Forelimb muscle (tissue), 1 donor: ENCODE data around the gene GNB5. TPM values are rescaled to one million over a fixed set of nuclear protein-coding genes. Genes with fewer than 3 reads are reported as not detected.
"Not testable (repeated sequence)": the region's sequence is repeated elsewhere in the genome, so short reads cannot be mapped to it uniquely, and the experiment has no call there.

ENCODE experiments used
- DNase-seq: peaks from one replicate; pipeline ENCODE4 v3.0.0-alpha.2; 2013; ENCODE audit warnings: low read depth
- polyA plus RNA-seq: library from polyadenylated mRNA; unstranded; fragments of 120-200 nt; gene quantifications from one replicate; pipeline ENCODE4 v1.2.1, GENCODE V29; 2013; ENCODE audit not compliant: insufficient read length

Gene GNB5
- polyA plus RNA-seq, 1 donor = 5.5 TPM

GRCh38 chr15:52094811-52095584, 96.2 kb downstream of the GNB5 start:
- DNase-seq = no peak

- DNase-seq = no peak
Observed at GRCh38 chr15:52093539-52094510, 97.4 kb downstream of the GNB5 start.

GRCh38 chr15:52093167-52093538, 98.0 kb downstream of the GNB5 start:
- no peak for DNase-seq

GRCh38 chr15:52090193-52090592, 101.0 kb downstream of the GNB5 start:
- no peak for DNase-seq

- no peak for DNase-seq
Observed at GRCh38 chr15:52086011-52086786, 105.0 kb downstream of the GNB5 start.

- DNase-seq = no peak
Observed at GRCh38 chr15:52085299-52085698, 105.9 kb downstream of the GNB5 start.

GRCh38 chr15:52083603-52084002, 107.6 kb downstream of the GNB5 start:
- no peak for DNase-seq

- DNase-seq = not testable (repeated sequence)
Observed at GRCh38 chr15:52083037-52083359, 108.2 kb downstream of the GNB5 start.

GRCh38 chr15:52082197-52083036, 108.8 kb downstream of the GNB5 start:
- no peak for DNase-seq

GRCh38 chr15:52080706-52081392, 110.3 kb downstream of the GNB5 start:
- DNase-seq = no peak

GRCh38 chr15:52080031-52080430, 111.2 kb downstream of the GNB5 start:
- no peak for DNase-seq

- no peak for DNase-seq
Observed at GRCh38 chr15:52078876-52079700, 112.1 kb downstream of the GNB5 start.

GRCh38 chr15:52078197-52078875, 112.9 kb downstream of the GNB5 start:
- no peak for DNase-seq

- DNase-seq = no peak
Observed at GRCh38 chr15:52076889-52077781, 114.1 kb downstream of the GNB5 start.

GRCh38 chr15:52071570-52071969, 119.6 kb downstream of the GNB5 start:
- DNase-seq = no peak

- no peak for DNase-seq
Observed at GRCh38 chr15:52069559-52069958, 121.6 kb downstream of the GNB5 start.

- DNase-seq = no peak
Observed at GRCh38 chr15:52068004-52068615, 123.1 kb downstream of the GNB5 start.

- DNase-seq = no peak
Observed at GRCh38 chr15:52067545-52067926, 123.7 kb downstream of the GNB5 start.
